Ascending aorta (tissue), 2 donors: Measurements from ENCODE around the gene ABR. TPM values are rescaled to one million over a fixed set of nuclear protein-coding genes. Genes with fewer than 3 reads are reported as not detected.
A peak's percentile ranks its signal among the peaks of the same experiment; 100 is the strongest.

Source experiments
- DNase-seq, 2 donors: peaks; one replicate each; pipeline ENCODE4 v3.0.0-alpha.2; 2019; ENCODE audit warnings: low spot score in 2 of 2
- H3K27ac ChIP-seq, 2 donors: fragments of 200-600 bp; sonication (generic); one replicate each; pipeline ENCODE4 v1.5.1; 2016 to 2017; ENCODE audit warnings: mild to moderate bottlenecking in 1 of 2
- H3K27me3 ChIP-seq: fragments of 200-600 bp; sonication (generic); one replicate; pipeline ENCODE4 v1.5.1; 2017
- H3K36me3 ChIP-seq, 2 donors: fragments of 200-600 bp; sonication (generic); one replicate each; pipeline ENCODE4 v1.5.1; 2016
- H3K4me1 ChIP-seq, 2 donors: fragments of 200-600 bp; sonication (generic); one replicate each; pipeline ENCODE4 v1.5.1; 2016 to 2017; ENCODE audit warnings: mild to moderate bottlenecking in 1 of 2
- H3K4me3 ChIP-seq, 2 donors: fragments of 200-600 bp; sonication (generic); one replicate each; pipeline ENCODE4 v1.5.1; 2016 to 2017; ENCODE audit warnings: mild to moderate bottlenecking in 1 of 2
- H3K9me3 ChIP-seq, 2 donors: fragments of 200-600 bp; sonication (generic); one replicate each; pipeline ENCODE4 v1.5.1; 2016
- intact Hi-C: fragments of 100-400 bp; cut with DNase I; formaldehyde crosslinking; loops from one replicate; pipeline ENCODE4 v1.15.1; 2023
- total RNA-seq: library from RNA; depleted of rRNA; stranded (reverse); fragments of >200 nt; gene quantifications from one replicate; pipeline ENCODE4 v1.1.0, GENCODE V29; 2016
- TF ChIP-seq, protein P1 (sequence below), 3 experiments: fragments of 200-600 bp in 2 of 3; fragments of 450-650 bp in 1 of 3; sonication (generic) in 2 of 3; IDR thresholded peaks; one replicate each; pipeline ENCODE4 v1.5.1; 2016 to 2019; ENCODE audit warnings: antibody characterized with exemption in 3 of 3, mild to moderate bottlenecking in 1 of 3, moderate library complexity in 1 of 3

Gene ABR
- total RNA-seq, 1 donor from 2014 or later, result 184 TPM

DNA sequence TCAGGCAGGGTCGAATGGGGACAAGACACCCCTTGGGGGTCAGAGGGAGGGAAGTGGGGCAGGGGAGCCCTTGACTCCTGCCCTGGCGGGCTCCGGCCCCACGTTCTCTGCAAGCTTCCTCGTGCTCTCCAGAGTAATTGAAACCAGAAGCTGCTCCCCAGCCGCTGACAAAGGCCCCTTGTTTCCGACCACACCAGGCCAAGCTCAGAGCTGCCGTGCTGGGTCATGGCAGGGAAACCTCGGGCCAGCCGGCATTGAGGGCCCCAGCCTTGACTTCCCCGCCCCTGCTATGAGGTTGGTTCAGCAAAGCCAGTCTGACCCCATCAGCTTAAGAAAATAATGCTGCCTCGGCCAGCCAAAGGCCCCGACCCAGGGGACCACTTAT lies 139.6 kb downstream of the ABR start:
- H3K27ac ChIP-seq, result peak overlapping the region; percentile 22 to 50
- TF ChIP-seq, protein P1, sequence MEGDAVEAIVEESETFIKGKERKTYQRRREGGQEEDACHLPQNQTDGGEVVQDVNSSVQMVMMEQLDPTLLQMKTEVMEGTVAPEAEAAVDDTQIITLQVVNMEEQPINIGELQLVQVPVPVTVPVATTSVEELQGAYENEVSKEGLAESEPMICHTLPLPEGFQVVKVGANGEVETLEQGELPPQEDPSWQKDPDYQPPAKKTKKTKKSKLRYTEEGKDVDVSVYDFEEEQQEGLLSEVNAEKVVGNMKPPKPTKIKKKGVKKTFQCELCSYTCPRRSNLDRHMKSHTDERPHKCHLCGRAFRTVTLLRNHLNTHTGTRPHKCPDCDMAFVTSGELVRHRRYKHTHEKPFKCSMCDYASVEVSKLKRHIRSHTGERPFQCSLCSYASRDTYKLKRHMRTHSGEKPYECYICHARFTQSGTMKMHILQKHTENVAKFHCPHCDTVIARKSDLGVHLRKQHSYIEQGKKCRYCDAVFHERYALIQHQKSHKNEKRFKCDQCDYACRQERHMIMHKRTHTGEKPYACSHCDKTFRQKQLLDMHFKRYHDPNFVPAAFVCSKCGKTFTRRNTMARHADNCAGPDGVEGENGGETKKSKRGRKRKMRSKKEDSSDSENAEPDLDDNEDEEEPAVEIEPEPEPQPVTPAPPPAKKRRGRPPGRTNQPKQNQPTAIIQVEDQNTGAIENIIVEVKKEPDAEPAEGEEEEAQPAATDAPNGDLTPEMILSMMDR (IDR thresholded peaks at IDR 0.05), result no peak
- no peaks in the 10 kb centered on the region for H3K27me3 ChIP-seq
- intact Hi-C loops, result no loop called here
- no peak overlapping the region for H3K4me3 ChIP-seq
- H3K9me3 ChIP-seq, result no peaks in the 10 kb centered on the region
- H3K4me1 ChIP-seq, result peaks cover 9 to 21% of the 10 kb centered on the region in 2 donors
- H3K36me3 ChIP-seq, result peaks cover 20 to 36% of the 10 kb centered on the region in 2 donors
- no peak for DNase-seq

DNA sequence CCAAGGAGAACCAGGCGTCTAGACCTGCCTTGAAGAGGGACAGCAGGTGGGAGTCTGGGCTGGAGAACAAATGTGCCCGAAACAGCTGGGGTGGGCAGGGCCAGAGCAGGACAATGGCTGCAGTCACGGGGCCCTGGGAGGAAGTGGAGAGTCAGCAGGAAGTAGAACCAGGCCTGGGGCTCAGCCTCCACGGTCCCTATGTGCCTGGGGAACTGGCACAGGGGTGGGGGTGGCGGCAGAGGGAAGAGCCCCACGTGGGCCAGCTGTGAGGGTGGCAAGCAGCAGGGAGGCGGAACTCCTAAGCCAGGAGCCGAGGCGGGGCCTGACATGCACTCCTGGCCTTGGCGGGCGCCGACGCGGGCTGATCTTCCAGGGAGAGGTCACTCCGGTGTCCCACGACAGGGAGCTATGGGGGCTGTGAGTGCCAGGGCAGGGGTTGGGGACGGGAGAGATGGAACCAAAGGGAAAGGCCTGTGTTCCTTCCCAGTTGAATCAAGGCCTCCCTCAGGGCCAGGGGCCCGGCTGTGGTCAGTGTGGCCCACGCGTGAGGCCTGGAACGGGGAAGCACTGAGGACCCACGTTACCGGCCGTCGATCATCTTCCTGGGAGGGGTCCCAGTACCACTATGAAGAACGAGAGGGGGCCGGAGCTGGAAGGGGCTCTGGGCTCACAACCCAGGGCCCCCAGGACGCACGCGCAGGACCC lies 140.1 kb downstream of the ABR start:
- Histone ChIP-seq H3K9me3 (no peaks in the 10 kb centered on the region), H3K36me3 (peaks cover 21 to 36% of the 10 kb centered on the region in 2 donors), H3K27ac (peak overlapping the region; percentile 22 to 50), H3K4me1 (peaks cover 9 to 17% of the 10 kb centered on the region in 2 donors), H3K27me3 (no peaks in the 10 kb centered on the region), H3K4me3 (no peak overlapping the region)
- DNase-seq, result peak; percentile 62 to 79
- intact Hi-C loops, result no loop called here
- TF ChIP-seq, protein P1 (IDR thresholded peaks at IDR 0.05), result no peak

DNA sequence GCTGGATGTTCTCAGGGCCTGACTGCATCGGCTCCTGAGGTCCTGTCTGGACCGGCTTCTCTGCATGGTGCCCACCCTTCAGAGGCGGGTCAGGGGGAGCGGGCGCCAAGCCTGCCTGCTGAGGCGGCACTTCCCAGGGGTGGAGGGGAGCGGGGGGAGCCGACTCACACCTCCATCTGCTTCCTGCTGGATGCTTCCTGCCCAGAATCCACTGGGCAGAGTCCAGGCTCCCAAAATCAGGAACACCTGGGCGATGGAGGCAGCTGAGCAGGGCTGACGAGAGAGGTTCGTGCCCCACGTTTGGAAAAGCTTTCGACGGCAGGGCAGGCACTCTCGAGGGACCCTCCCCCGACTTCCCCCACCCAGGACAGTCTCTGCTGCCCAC lies 140.7 kb downstream of the ABR start:
- H3K36me3 ChIP-seq, result peaks cover 25 to 36% of the 10 kb centered on the region in 2 donors
- H3K27ac ChIP-seq, result peak overlapping the region in 1 of 2 donors; percentile 22
- no peak overlapping the region for H3K4me3 ChIP-seq
- no peaks in the 10 kb centered on the region for H3K27me3 ChIP-seq
- TF ChIP-seq, protein P1 (IDR thresholded peaks at IDR 0.05), result no peak
- DNase-seq, result no peak
- peaks cover 9 to 11% of the 10 kb centered on the region in 2 donors for H3K4me1 ChIP-seq
- H3K9me3 ChIP-seq, result no peaks in the 10 kb centered on the region
- intact Hi-C loops, result no loop called here

DNA sequence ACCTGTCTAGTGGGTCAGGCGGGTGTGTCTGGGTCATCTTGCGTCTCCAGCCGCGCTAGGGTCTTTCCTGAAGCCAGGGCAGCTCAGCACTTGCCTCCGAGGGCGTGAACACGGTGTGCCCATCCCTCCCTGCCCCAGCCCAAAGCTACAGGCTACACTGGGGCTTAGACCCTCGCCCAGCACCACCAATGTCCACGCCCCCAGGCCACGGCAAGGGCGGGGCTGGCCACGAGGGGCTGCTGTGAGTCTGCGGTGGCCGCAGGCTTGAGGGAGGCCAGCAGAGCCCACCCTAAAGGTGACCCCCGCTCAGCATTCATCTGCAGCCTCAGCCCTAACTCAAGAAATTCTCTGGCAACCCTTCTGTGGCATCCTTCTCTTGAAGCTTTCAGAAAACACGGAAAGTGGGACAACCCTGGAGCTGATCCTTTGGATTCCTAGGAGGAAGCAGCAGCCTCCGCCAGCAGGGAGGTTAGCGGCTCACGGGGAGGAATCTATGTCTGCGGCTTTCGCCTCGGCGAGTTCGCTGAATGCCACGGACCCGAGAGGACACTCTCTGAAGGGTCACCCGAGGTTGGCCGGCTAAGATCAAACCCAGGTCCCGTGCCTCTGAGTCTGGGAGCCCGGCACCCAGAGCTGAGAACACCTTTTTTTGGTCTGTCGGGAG lies 141.2 kb downstream of the ABR start:
- Histone ChIP-seq H3K4me3 (no peak overlapping the region), H3K27ac (no peak overlapping the region), H3K36me3 (peaks cover 25 to 37% of the 10 kb centered on the region in 2 donors), H3K4me1 (peaks cover 6 to 8% of the 10 kb centered on the region in 2 donors), H3K27me3 (no peaks in the 10 kb centered on the region), H3K9me3 (no peaks in the 10 kb centered on the region)
- TF ChIP-seq, protein P1 (IDR thresholded peaks at IDR 0.05), result no peak
- intact Hi-C loops, result no loop called here
- DNase-seq, result no peak

DNA sequence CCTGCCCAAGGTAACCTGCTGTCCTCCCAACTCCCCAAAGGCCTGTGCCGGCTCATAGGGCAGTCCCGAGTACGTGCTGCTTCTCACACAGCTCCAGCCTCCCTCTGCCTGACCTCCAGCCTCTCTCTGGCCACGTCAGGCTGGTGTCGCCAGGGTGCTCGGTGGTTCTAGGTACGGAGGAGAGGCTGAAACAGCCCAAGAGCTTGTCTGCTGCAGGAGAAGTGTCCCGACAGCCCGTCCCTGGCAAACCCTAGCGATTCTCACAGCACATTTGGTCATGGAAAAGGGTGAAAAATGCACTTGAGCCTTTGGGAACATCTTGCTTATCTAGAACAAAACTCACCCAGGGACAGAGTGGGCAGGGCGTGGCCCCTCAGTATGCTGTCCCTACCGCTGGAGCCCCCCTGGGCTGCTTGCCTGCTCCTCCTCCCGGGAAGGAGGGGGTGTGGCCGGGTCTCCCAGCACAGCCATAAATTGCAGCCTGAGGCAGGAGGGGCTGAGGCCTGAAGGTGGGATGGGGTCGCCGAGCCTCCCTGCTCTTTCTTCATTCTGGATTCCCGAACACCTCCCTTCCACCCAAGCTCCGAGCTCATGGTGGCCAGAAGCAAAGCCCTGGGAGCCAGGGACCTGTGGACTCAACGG lies 142.4 kb downstream of the ABR start:
- Histone ChIP-seq H3K4me3 (no peak overlapping the region), H3K4me1 (no peaks in the 10 kb centered on the region), H3K27ac (no peak overlapping the region), H3K9me3 (no peaks in the 10 kb centered on the region), H3K36me3 (peaks cover 25 to 44% of the 10 kb centered on the region in 2 donors), H3K27me3 (no peaks in the 10 kb centered on the region)
- TF ChIP-seq, protein P1 (IDR thresholded peaks at IDR 0.05), result no peak
- intact Hi-C loops, result no loop called here
- no peak for DNase-seq
